ENCODE results near the gene CMKLR1. TPM values are rescaled to one million over a fixed set of nuclear protein-coding genes. Genes with fewer than 3 reads are reported as not detected.
A peak's percentile ranks its signal among the peaks of the same experiment; 100 is the strongest.

CMKLR1 gene
- total and polyA plus RNA-seq, 2 experiments from 2014 or later: 0.06 TPM; not detected in 1

DNA sequence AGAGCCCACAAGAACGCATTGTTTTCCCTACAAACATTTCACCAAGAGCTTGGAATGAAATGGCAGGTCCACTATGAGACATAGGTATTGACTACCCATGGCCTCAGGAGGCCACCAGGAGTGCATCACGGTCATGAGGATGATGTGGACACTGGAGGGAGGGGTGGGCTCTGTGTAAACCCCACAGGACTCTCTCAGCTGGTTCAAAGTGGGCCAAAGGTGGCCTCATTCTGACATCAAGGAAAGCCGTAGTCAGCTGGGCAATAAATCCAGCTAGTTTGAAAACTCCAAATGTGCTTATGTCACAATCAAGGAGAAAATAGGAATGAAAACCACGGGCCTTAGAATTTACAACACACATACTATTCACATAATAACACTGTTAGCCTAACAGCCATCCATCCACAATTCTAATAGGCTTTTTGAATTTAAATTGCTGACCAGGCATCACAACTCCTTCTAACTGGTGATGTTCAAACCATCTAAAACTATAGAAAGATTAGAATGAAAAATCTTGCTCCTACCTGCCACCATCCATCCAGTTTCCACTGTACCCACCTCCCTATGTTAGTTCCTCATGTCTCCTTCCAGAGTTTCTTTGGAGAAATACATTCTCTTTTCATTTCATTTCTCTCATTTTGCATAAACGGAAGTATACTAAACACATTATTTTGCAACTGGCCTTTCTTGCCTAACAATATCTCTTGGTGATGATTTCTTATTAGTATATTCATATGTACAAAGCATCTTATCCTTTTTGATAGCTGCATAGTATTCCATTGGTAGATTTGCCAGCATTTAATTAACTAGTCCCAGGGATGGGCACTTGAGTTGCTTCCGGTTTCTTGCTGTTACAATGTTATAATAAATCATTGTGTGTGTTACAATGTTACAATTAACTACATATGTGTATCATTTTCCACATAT is 21.5 kb downstream of the CMKLR1 start:
- Histone ChIP-seq H3K9me3 (ENCODE audit: low read depth) (no peaks in the 10 kb centered on the region), H3K27me3 (no peaks in the 10 kb centered on the region), H3K36me3 (no peaks in the 10 kb centered on the region), H3K4me1 (ENCODE audit: low read depth) (peaks cover 14% of the 10 kb centered on the region), H3K4me3 (no peak overlapping the region), H3K27ac (no peak overlapping the region)
- no peak for DNase-seq (ENCODE audit: low read depth in 1 of 2, low spot score in 1 of 2)
- TF ChIP-seq, protein P1, sequence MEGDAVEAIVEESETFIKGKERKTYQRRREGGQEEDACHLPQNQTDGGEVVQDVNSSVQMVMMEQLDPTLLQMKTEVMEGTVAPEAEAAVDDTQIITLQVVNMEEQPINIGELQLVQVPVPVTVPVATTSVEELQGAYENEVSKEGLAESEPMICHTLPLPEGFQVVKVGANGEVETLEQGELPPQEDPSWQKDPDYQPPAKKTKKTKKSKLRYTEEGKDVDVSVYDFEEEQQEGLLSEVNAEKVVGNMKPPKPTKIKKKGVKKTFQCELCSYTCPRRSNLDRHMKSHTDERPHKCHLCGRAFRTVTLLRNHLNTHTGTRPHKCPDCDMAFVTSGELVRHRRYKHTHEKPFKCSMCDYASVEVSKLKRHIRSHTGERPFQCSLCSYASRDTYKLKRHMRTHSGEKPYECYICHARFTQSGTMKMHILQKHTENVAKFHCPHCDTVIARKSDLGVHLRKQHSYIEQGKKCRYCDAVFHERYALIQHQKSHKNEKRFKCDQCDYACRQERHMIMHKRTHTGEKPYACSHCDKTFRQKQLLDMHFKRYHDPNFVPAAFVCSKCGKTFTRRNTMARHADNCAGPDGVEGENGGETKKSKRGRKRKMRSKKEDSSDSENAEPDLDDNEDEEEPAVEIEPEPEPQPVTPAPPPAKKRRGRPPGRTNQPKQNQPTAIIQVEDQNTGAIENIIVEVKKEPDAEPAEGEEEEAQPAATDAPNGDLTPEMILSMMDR (IDR thresholded peaks at IDR 0.05; ENCODE audit: low read depth, low read length): no peak

DNA sequence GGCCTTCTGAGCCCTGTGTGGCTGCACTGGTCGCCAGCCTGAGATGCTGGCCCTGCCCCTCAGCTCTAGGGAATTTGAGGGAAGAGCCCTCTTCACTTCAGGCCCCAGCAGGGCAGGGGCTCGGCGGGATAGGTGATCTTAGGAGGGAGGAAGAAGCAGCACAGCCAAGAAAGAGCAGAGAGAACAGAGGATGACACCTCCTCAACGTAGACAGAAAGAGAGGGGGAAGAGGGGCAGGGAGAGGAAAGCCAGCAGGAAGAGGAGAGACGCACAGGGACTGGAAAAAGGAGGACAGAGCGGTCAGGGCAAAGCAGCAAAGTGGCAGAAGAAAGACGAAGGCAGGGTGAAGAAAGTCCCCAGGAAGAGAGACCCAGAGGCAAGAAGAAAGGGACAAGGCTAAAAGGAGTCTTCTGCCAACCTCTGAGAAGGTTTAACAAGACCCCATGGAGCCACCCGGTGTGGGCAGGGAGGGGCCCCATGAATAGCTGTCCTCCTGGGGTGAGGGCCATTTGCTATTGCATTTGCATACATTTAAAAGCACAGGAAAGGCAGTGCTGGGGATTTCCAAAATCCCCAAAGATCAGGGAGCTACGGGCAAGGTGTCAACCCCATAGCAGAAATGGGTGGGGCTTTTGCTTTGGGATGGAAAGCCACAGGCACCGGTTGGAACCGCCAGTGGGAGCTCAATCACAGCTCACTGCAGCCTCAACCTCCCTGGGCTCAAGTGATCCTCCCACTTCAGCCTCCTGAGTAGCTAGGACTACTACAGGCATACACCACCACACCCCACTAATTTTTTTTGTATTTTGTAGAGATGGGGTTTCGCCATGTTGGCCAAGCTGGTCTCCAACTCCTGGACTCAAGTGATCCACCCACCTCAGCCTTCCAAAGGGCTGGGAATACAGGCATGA is 22.7 kb downstream of the CMKLR1 start:
- Histone ChIP-seq H3K4me1 (ENCODE audit: low read depth) (peaks cover 17% of the 10 kb centered on the region), H3K9me3 (ENCODE audit: low read depth) (no peaks in the 10 kb centered on the region), H3K27ac (no peak overlapping the region), H3K4me3 (no peak overlapping the region), H3K36me3 (no peaks in the 10 kb centered on the region), H3K27me3 (no peaks in the 10 kb centered on the region)
- TF ChIP-seq, protein P1 (IDR thresholded peaks at IDR 0.05; ENCODE audit: low read depth, low read length): no peak
- DNase-seq (ENCODE audit: low read depth in 1 of 2, low spot score in 1 of 2): no peak

DNA sequence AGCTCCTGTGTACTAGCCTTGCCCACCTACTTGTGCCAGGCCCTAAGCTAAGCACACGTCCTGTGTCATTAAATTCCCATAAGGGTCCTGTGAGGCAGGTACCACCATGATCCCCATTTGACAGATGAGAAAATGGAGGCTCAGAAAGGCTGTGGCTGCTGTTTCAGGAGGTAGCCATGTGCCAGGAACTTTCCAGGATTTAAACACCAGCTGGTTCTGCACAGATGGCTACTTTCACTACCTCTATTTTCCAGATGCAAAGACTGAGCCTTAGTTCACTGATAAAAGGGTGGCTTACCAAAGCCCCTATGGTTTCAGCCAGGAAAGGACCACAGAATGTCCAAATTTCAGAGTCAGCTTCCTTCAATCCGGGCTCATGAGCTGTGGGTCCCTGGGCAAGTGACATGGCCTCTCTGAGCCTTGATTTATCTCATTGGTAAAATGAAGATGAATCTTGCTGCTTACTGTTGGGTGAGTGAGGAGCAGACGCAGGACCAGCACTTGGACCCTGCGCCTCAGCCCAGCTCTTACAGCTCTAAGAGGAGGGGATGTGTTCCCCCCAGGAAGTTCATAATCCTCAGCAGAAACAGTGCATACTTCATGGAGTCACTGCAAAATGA is 23.5 kb downstream of the CMKLR1 start:
- Histone ChIP-seq H3K4me1 (ENCODE audit: low read depth) (peaks cover 17% of the 10 kb centered on the region), H3K4me3 (no peak overlapping the region), H3K27ac (no peak overlapping the region), H3K9me3 (ENCODE audit: low read depth) (no peaks in the 10 kb centered on the region), H3K27me3 (no peaks in the 10 kb centered on the region), H3K36me3 (no peaks in the 10 kb centered on the region)
- no peak for DNase-seq (ENCODE audit: low read depth in 1 of 2, low spot score in 1 of 2)
- TF ChIP-seq, protein P1 (IDR thresholded peaks at IDR 0.05; ENCODE audit: low read depth, low read length): no peak

DNA sequence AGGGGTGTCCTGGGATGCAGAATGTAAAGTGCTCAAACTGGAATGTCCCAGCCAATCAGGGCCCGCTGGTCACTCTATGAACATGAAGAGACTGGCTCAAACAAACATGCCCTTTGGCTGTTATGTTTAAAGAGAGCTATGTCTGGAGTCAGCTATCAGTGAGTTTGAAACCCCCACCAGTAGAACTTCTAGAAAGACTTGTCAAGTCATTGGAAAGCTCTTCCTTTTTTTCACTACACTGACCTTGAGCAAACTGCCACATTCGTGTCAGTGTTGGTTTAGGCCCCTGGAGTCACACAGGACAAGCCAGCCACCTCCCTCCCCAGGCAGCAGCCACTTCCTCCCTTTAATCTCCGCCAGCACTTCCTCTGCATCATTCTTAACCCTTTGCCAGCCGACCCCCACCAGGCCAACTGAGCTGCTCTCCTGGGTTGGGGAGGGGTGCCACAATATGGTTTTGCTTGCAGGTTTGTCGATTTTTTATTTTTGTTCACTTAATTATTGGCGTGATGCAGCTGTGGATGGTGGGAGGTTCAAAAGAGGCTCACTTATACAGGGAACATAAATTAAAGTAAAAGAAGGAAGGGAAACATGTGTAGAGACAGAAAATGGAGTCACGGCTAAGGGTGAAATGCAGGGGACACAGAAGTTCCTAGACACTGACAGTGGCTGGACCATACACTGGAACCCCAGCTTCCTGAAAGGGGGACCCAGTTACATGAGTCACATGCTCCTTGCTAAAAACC is 25.3 kb downstream of the CMKLR1 start:
- H3K27me3 ChIP-seq: no peaks in the 10 kb centered on the region
- H3K4me3 ChIP-seq: no peak overlapping the region
- TF ChIP-seq, protein P1 (IDR thresholded peaks at IDR 0.05; ENCODE audit: low read depth, low read length): no peak
- peak overlapping the region; percentile 92 for H3K27ac ChIP-seq
- peak in 1 of 2 donors; percentile 24 for DNase-seq (ENCODE audit: low read depth in 1 of 2, low spot score in 1 of 2)
- H3K36me3 ChIP-seq: no peaks in the 10 kb centered on the region
- no peaks in the 10 kb centered on the region for H3K9me3 ChIP-seq (ENCODE audit: low read depth)
- H3K4me1 ChIP-seq (ENCODE audit: low read depth): peaks cover 17% of the 10 kb centered on the region

GRCh38 chr12:108313241-108313605 is 25.9 kb downstream of the CMKLR1 start:
- H3K27ac ChIP-seq: peak overlapping the region; percentile 92
- peaks cover 17% of the 10 kb centered on the region for H3K4me1 ChIP-seq (ENCODE audit: low read depth)
- no peaks in the 10 kb centered on the region for H3K9me3 ChIP-seq (ENCODE audit: low read depth)
- H3K27me3 ChIP-seq: no peaks in the 10 kb centered on the region
- H3K36me3 ChIP-seq: no peaks in the 10 kb centered on the region
- TF ChIP-seq, protein P1 (IDR thresholded peaks at IDR 0.05; ENCODE audit: low read depth, low read length): no peak
- peak in 1 of 2 donors; percentile 29 for DNase-seq (ENCODE audit: low read depth in 1 of 2, low spot score in 1 of 2)
- no peak overlapping the region for H3K4me3 ChIP-seq
